ENCODE results near the gene SPNS3. TPM values are rescaled to one million over a fixed set of nuclear protein-coding genes. Genes with fewer than 3 reads are reported as not detected.

SPNS3 gene, protein sequence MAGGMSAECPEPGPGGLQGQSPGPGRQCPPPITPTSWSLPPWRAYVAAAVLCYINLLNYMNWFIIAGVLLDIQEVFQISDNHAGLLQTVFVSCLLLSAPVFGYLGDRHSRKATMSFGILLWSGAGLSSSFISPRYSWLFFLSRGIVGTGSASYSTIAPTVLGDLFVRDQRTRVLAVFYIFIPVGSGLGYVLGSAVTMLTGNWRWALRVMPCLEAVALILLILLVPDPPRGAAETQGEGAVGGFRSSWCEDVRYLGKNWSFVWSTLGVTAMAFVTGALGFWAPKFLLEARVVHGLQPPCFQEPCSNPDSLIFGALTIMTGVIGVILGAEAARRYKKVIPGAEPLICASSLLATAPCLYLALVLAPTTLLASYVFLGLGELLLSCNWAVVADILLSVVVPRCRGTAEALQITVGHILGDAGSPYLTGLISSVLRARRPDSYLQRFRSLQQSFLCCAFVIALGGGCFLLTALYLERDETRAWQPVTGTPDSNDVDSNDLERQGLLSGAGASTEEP
- polyA plus RNA-seq (ENCODE audit: insufficient read length in 4 of 4) = 1 to 10 TPM; 2.0 to 2.9 (median 2.3) TPM

DNA sequence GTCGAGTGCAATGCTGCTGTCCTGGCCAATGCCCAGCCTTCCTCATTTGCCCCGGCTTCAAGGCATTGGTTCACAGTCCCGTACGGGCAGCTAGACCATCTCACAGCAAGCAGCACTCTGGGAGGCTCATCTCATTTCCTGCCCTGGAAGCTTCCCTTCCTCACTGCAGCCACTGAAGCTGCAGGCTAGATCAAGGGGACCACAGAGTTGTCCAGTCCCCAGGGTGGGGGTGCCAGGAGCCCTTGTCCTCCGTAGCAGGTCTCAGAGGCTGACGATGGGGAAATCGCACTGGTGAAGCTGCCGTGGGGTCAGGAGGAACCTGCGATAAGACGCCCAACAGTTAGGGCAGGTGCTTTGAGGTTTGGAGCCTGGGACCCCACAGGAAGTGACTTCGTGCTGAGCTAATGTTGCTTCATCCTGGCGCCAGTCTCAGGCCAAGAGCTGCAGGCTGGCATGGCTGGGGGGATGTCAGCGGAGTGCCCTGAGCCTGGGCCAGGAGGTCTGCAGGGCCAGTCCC is at the start of gene SPNS3:
Gene SPNS3 (plus strand): TSS at position 426 of the 517 bp plus-strand sequence. CDS start 28 bp downstream, at position 454.
- no peak for DNase-seq (ENCODE audit: low read depth in 4 of 4, low spot score in 3 of 4)

DNA sequence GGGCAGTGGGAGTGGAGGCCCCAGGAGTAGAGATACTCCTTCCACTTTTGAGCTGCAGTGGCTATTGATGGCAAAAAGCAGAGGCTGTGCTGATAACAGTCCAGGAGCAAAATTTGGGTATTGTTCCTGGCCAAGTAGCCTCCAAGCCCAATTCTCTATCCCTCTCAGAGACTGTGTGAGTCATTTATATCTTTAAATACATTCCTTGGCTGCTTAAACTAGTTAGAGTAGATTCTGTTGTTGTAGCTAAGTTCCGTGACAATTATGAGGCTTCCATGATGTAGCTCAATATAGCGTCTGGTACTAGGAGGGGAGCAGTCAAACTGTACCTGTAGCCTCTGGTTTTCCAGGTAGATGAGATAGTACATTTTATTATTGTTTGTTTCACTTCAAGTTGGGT is 47.3 kb upstream of the SPNS3 start:
- no peak for DNase-seq (ENCODE audit: low read depth in 4 of 4, low spot score in 3 of 4)

DNA sequence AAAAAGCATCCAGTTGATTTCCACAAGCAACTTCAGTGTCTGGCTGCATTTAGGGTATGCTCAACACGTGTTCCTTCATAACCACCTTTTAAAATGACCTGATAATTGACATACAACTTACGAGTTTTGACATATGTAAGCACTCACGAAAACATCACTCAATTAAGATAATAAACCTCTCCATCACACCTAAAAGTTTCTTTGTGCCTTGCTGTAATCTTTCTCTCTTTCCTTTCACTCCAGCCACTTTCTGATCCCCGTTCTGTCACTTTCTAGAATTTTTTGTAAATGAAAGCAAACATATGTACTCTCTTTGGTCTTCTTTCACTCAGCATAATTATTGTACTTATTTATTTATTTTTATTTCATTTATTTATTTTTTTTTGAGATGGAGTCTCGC is 46.6 kb upstream of the SPNS3 start:
- no peak for DNase-seq (ENCODE audit: low read depth in 4 of 4, low spot score in 3 of 4)

DNA sequence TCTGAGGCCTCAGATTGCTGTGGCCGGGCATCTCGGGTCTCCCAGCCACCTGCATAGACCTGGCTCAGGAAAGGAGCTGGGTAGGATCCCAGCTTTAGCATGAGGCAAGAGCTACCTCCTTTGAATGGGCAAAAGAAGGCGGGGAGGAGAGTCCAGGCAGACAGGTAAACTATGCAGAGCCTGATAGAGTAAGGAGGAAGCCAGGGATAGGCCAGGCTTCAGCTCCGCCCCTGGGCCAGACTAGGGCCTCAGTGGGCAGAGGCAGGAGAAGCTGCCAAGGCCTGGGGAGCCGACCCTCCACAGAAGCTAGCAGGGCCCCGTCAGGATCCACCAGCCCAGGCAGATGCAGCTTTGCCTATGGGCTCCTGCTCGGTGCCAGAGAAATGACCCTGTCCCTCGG is 44.7 kb upstream of the SPNS3 start:
- DNase-seq (ENCODE audit: low read depth in 4 of 4, low spot score in 3 of 4) = no peak

DNA sequence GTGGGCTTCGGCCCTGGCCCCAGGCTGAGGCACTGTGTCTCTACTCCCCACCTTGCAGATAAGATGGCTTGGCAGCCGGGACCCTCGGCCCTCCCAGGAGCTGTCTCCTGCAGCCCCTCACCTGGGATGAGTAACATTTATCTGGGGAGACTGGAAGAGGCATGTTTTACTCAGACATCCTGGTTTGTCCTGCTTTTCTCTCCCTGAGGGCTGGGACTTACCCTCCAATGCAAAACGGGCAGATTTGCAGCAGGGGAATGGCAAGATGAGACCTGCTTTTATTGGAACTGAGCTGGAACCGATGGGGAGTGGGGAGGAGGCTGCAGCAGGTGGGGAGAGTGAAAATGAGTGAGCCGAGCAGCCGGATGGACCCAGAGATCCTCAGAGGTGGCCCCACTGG is 39.9 kb upstream of the SPNS3 start:
- DNase-seq (ENCODE audit: low read depth in 4 of 4, low spot score in 3 of 4) = no peak

DNA sequence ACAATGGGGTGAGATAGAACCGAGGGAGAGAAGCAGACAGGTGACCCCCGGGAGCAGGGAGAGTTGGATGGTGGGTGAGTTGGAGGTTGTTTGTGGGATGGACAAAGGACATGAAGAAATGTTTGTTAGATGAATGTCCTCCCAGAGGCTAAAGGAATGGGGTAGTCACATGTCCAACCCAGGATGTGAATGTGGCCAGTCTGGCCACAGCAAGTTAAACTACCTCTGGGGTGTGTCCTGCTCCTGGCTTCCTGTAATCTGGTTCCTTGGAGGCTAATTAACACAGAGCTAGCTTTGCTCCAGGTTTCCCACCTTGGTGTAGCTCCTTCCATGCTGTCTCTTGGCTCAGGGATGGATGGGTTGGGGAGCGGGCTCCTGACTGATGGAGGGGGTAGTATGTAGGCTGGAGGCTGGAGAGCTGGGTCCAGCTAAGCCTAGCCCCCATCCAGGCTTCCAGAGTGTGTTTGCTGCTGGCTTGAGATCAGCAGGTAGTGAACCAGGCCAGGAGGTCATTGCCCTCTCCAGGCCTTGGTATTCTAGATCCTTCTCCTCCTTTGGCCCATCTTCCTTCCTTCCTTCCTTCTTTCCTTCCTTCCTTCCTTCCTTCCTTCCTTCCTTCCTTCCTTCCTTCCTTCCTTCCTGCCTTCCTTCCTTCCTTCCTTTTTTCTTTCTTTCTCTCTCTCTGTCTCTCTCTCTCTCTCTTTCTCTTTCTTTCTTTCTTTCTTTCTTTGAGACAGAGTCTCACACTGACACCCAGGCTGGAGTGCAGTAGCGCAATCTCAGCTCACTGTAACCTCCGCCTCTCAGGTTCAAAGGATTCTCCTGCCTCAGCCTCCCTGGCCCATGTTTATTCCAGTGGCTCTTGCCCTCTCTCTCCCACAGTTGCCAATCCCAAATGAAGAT is 39.3 kb upstream of the SPNS3 start:
- DNase-seq (ENCODE audit: low read depth in 4 of 4, low spot score in 3 of 4) = no peak

DNA sequence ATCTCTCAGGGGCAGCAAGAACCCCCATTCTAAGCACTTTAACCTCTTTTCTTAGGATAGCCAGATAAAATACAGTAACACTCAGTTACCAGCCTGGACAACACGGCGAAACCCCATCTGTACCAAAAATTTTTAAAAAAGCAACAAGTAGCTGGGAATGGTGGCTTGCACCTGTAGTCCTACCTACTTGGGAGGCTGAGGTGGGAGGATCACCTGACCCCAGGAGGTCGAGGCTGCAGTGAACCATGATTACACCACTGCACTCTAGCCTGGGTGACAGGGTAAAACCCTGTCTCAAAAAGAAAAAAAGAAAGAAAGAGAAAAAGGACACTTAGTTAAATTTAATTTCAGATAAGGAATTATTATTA is 38.6 kb upstream of the SPNS3 start:
- DNase-seq (ENCODE audit: low read depth in 4 of 4, low spot score in 3 of 4) = no peak

DNA sequence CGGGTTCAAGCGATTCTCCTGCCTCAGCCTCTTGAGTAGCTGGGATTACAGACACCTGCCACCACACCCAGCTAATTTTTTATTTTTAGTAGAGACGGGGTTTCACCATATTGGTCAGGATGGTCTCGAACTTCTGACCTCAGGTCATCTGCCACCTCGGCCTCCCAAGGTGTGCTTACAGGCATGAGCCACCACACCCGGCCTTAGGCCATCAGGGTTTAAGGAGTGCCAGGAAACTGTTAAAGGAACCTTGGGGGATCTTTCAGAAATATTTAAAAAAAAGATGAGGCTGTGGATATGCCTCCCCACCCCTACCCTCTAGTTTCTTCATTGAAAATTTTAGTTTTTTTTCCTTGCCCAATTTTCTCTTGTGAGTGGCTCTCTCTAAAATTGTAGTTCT is 35.9 kb upstream of the SPNS3 start:
- no peak for DNase-seq (ENCODE audit: low read depth in 4 of 4, low spot score in 3 of 4)

DNA sequence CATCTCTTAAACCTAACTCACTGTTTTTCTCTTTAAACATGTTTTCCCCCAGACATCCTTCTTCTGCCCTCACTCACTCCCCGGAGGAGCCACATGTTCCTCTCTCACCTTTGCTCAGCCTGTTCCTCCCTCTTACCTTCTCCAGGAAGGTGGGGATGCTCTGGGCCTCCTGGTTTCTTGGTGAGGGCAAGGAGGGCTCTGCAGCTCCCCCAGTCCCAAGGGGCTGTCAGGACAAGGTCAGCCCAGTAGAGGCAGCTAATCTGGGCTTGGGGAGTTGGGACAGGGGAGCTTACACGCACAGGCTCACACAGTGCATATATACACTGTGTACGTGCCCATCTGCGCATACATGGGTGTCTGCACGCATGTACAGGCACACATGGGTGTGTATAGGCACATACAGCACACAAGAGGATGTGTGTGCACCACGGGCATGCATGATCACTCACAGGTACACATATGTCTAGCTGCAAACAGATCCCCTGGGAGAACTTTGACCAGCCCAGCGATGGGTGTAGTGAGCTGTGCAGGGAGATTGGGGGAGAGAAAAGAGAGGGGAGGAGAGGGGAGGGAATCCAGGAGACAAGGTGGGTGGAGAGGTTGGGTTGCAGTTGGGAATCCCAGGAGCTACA is 28.6 kb upstream of the SPNS3 start:
- no peak for DNase-seq (ENCODE audit: low read depth in 4 of 4, low spot score in 3 of 4)

DNA sequence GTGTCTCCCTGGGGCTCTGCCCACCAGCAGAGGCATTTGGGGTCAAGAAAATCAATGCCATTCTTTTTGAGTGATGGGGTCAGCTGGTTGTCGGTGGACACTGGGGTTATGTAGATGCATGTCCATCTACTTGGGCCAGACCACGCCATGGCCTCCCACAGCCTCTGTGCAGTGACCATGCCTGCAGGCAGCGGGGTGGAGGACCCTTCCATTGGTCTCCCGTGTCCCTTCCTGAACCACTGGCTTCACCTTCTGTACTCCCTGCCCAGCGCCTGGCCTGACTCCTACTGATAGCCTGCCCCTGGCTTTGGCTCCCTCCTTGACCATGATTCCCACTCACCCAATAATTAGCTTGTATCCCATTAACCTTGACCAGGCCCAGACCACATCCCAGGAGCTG is 28.0 kb upstream of the SPNS3 start:
- DNase-seq (ENCODE audit: low read depth in 4 of 4, low spot score in 3 of 4) = no peak

DNA sequence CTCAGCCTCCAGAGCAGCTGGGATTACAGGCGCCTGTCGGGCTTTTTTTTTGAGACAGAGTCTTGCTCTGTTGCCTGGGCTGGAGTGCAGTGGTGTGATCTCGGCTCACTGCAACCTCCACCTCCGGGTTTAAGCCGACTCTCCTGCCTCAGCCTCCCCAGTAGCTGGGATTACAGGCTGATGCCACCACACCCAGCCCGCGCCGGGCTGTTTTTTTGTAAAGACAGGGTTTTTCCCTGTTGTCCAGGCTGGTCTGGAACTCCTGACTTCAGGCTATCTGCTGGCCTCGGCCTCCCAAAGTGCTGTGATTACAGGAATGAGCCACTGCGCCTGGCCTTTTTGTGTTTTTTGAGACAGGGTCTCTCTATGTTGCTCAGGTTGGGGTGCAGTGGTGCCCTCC is 27.4 kb upstream of the SPNS3 start:
- DNase-seq (ENCODE audit: low read depth in 4 of 4, low spot score in 3 of 4) = no peak

DNA sequence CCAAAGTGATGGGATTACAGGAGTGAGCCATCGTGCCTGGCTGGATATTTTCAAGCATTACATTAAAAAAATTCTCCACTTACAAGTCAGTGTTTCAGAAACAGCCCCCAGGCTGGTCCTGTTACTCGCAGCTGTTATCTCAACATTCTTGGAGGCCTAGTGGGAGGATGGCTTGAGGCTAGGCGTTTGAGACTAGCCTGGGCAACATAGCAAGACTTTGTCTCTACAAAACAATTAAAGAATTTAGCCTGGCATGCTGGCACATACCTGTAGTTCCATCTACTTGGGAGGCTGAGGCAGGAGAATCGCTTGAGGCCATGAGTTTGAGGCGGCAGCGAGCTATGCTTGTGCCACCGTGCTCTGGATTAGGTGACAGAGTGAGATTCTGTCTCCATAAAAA is 26.5 kb upstream of the SPNS3 start:
- no peak for DNase-seq (ENCODE audit: low read depth in 4 of 4, low spot score in 3 of 4)

DNA sequence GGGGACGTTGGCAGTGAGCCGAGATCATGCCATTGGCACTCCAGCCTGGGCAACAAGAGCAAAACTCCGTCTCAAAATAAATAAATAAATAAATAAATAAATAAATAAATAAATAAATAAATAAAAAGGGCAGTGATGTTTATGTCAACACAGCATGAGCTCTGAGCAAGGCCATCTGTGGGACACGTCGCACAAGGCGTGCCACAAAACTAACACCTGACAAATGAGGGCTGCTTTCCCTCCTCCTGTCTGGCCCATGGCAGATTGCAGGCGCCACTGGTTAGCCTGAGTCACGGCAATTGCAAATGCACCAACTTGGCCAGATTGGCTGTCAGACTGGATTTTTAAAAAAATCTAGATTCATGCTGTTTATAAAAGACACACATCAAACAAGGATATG is 25.9 kb upstream of the SPNS3 start:
- no peak for DNase-seq (ENCODE audit: low read depth in 4 of 4, low spot score in 3 of 4)

DNA sequence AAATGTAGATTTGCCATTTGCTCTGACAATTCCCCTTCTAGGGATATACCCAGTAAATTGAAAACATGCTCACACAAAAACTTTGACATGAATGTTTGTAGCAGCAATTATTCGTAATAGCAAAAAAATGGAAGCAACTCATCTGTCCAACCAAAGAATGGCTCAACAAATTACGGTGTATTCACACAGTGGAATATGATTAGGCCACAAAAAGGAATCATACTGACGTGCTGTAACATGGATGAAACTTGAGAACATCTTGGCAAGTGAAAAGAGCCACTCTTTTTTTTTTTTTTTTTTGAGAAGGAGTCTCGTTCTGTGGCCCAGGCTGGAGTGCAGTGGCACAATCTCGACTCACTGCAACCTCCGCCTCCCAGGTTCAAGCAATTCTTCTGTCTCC is 24.1 kb upstream of the SPNS3 start:
- no peak for DNase-seq (ENCODE audit: low read depth in 4 of 4, low spot score in 3 of 4)

DNA sequence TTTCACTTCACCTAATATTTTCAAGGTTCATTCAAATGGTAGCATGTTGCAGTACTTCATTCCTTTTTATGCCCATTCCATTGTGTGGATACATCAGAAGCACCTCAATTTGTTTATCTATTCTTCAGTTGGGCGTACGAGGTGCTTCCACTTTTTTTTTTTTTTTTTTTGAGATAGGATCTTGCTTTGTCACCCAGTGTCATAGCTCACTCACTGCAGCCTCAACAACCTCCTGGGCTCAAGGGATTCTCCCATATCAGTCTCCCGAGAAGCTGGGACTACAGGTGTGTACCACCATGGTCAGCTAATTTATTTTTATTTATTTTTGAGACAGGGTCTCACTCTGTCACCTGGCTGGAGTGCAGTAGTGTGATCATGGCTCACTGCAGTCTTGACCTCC is 22.5 kb upstream of the SPNS3 start:
- DNase-seq (ENCODE audit: low read depth in 4 of 4, low spot score in 3 of 4) = no peak

DNA sequence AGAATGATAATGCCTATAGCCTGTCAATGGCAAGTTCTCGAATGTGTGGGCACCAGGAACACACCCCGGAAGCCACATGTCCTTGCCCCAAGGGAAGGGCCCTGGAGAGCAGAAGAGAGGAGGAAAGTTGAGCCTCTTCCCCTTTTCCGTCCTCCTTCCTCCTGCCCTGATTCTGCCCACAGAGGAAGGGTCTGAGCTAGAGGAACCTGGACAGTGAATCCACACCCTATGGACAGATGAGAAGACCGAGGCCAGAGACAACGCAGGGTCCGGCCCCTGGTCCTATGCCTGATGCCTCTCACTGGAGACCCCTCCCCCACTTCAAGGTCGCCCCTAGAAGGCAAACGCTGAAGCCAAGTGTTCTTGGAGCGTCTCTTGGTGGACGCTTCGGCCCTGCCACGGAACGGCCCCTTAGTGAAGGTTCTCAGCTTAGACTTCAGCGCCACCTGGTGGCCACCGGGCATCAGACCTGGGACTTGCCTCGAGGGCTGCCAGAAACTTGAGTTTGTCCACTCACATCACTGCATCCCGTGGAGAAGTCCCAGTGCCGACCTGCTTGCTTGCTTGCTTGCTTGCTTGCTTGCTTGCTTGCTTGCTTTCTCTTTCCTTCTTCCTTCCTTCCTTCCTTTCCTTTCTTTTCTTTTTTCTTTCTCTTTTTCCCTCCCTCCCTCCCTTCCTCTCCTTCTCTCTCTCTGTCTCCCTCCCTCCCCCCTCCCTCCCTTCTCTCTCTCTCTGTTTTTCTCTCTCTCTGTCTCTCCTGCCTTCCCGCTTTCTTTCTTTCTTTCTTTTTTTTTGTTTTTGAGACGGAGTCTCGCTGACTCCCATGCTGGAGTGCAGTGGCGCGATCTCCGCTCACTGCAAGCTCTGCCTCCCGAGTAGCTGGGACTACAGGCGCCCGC is 20.6 kb upstream of the SPNS3 start:
- DNase-seq (ENCODE audit: low read depth in 4 of 4, low spot score in 3 of 4) = peak; percentile 82 to 87 (median 84)

DNA sequence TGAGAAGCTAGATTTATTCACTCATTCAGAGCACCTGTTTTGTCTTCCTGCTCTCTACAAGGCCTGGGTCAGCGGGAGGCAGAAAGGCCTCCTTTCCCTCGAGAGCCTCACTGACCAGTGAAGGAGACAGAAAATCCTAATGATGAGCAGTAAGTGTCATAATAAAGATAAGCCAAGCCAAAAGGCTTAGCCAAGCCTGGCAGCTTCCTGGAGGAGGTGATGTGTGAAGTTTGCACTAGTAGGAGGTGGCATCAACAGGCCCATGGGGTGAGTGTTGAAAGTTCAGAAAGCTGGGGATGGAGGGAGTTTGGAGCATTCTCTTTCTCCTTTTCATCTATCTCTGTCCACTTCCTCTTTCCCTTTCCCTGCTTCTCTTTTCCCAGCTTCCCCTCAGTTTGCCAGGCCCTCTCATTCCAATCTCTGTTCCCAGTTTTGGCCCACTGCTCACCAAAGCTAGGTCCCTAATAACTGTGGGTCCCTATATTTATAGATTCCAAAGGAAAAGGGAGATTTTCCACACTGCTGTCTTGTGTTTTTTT is 16.5 kb upstream of the SPNS3 start:
- DNase-seq (ENCODE audit: low read depth in 4 of 4, low spot score in 3 of 4) = no peak

DNA sequence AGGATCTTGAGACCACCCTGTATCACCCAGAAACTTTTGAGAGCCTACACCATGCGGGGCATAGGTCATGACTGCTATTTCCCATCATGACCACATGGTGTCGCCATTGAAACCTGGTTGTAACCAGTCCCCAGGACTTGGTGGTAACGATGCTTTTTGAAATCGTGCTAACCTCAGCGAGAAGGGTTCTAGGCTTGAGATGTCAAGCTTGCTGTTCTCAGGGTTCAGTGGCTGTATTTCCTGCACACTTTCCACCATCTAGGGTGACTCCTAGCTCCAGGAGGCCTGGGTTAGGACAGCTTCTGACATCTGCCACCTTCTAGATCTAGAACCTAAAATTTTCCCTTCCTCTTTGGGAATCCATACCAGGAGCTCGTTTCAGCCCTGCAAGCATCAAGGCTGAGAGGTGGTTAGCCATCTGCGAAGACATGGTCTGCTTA is 13.0 kb upstream of the SPNS3 start:
- peak; percentile 60 to 72 (median 65) for DNase-seq (ENCODE audit: low read depth in 4 of 4, low spot score in 3 of 4)

DNA sequence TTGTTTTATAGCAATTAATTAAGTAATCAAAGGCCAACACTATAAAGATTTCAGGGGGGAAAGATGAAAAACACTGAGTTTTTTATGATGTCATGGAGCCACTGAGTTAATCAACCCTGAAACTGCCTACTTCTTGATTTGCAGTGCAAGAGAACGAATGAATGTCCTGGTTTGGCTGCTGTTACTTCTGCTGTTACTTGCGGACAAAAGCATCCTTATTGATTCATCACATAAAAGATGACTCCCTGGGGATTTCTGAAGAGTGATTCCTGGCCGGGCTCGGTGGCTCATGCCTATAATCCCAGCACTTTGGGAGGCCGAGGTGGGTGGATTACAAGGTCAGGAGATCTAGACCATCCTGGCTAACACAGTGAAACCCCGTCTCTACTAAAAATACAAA is 10.9 kb upstream of the SPNS3 start:
- no peak for DNase-seq (ENCODE audit: low read depth in 4 of 4, low spot score in 3 of 4)

DNA sequence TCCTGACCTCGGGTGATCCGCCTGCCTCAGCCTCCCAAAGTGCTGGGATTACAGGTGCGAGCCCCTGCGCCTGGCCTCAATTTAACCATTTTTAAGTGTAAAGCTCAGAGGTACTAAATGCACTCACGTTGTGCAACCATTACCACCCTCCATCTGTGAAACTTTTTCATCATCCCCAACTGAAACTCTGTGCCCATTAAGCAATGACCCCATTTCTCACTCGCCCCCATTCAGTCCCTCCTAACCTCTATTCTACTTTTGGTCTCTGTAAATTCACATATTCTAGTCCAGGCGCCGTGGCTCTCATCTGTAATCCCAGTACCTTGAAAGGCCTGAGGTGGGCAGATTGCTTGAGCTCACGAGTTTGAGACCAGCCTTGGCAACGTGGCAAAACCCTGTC is 8.3 kb upstream of the SPNS3 start:
- DNase-seq (ENCODE audit: low read depth in 4 of 4, low spot score in 3 of 4) = no peak

Data from right renal pelvis (tissue), 4 donors.